Glomerular visceral epithelial cell (primary cell): ENCODE results near the gene FICD.

Source experiments
- DNase-seq: peaks from one replicate; pipeline ENCODE4 v3.0.0-alpha.2; 2016; ENCODE audit errors: extremely low spot score

FICD gene

GRCh38 chr12:108502922-108503321 is 12.2 kb upstream of the FICD start:
- DNase-seq = no peak

GRCh38 chr12:108505129-108505528 is 9.9 kb upstream of the FICD start:
- no peak for DNase-seq

GRCh38 chr12:108507971-108508642 is 7.0 kb upstream of the FICD start:
- peak; percentile 35 for DNase-seq

DNA sequence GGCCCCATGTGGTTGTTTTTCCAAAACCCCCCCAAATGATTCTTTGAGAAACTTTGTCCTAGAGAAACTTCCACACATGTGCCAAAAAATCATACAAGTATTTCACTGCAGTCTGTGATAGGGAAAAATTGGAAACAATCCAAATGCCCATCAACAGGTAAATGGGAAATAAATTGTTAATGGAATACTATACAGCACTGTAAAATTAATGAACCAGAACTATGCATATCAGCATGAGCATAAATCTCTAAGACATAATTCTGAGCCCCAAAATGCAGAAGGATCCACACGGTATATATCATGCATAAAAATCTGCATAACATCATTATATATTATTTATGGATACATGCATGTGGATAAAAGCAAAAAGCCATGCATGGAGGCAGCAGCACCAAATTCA is 5.3 kb upstream of the FICD start:
- no peak for DNase-seq

GRCh38 chr12:108510836-108511235 is 4.2 kb upstream of the FICD start:
- no peak for DNase-seq

GRCh38 chr12:108511633-108512540 is 3.2 kb upstream of the FICD start:
- peak; percentile 72 for DNase-seq

DNA sequence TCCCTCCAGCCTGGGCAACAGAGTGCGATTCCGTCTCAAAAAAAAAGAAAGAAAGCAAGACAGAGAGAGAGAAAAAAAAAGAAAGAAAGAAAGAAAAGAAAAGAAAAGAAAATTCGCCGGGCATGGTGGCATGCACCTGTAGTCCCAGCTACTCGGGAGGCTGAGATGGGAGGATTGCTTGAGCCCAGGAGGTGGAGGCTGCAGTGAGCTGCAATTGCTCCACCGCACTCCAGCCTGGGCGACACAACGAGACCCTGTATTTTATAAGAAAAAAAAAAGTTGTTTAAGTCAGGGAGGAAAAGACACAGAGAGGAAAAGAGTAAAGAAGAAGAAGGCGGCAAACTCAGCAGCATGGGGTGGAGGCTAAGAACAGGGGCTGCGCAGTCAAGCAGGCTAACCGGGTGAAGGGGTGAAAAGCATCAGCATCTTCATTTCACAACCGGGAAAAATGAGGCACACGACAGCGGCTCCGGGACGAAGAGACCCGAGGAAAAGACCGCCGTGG is 557 bp upstream of the FICD start:
- no peak for DNase-seq

- no peak for DNase-seq
Observed at GRCh38 chr12:108515916-108516315, 839 bp downstream of the FICD start.

DNA sequence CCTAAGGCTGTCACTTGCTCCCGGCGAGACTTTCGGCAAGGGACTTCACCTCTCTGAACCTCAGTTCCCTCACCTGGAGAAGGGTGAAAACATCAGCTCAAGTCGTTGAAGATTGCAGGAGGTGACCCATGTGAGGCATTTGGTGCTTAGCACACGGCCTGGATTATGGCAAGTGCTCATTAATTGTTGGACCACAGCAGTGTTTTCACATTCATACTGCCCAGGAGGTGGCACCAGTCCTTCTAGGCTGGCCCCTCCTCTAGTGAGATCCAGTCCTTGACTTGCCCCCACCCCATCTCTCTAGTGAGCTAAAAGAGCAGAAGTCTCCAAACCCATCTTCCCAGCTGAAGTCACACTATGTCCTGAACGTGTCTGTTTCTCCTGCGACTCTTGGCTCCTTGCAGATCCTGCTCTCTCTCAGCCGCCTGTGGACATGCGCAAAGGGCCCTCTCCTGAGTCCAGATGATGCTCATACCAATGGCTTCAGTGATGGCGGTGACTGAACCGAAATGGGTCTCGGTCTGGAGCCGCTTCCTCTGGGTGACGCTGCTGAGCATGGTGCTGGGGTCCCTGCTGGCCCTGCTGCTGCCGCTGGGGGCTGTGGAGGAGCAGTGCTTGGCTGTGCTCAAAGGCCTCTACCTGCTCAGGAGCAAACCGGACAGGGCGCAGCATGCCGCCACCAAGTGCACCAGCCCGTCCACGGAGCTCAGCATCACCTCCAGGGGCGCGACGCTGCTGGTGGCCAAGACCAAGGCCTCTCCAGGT is 1.6 kb downstream of the FICD start:
- peak; percentile 11 for DNase-seq

DNA sequence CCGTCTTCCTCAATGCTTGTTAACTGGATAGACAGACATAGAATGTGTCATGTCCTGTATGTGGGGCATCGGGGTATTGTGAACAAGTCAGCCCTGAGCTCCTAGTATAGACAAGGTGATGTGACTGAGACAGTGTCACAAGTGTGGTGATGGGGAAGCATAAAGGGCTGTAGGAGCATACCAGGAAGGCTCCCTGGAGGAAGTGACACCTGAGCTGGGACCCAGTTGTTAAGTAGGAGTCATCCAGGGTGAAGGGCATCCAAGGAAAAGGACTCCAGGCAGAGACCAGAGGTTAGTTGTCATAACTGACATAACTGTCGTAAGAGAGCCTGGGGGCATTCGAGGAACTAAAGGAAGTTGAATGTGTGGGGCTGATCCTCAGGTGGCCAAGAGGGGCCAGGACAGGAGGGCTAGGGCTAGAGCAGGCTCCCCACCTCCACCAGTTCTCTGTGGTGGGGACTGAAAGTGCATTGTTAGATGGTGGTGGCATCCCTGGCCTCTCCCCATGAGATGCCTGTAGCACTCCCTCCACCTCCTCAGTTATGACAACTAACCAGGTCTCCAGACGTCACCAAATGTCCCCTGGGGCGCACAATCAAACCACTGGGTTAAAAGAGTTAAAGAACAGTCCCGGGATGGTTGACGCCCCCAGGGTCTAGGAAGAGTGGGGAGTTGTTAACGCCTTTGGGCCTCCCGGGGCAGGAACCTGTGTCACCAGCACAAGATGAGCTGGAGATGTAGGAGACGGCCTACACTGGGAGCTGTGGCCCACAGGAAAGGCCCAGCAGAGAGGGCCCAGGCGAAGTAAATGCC is 2.4 kb downstream of the FICD start:
- DNase-seq = no peak

GRCh38 chr12:108518101-108518715 is 3.1 kb downstream of the FICD start:
- no peak for DNase-seq

DNA sequence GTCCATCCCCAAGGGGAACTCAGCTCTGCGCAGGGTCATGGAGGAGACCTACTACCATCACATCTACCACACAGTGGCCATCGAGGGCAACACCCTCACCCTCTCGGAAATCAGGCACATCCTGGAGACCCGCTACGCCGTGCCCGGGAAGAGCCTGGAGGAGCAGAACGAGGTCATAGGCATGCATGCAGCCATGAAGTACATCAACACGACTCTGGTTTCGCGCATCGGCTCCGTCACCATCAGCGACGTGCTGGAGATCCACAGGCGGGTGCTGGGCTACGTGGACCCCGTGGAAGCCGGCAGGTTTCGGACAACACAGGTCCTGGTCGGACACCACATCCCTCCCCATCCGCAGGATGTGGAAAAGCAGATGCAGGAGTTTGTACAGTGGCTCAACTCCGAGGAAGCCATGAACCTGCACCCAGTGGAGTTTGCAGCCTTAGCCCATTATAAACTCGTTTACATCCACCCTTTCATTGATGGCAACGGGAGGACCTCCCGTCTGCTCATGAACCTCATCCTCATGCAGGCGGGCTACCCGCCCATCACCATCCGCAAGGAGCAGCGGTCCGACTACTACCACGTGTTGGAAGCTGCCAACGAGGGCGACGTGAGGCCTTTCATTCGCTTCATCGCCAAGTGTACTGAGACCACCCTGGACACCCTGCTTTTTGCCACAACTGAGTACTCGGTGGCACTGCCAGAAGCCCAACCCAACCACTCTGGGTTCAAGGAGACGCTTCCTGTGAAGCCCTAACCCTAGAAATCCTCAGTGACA is 3.8 kb downstream of the FICD start:
- DNase-seq = no peak

DNA sequence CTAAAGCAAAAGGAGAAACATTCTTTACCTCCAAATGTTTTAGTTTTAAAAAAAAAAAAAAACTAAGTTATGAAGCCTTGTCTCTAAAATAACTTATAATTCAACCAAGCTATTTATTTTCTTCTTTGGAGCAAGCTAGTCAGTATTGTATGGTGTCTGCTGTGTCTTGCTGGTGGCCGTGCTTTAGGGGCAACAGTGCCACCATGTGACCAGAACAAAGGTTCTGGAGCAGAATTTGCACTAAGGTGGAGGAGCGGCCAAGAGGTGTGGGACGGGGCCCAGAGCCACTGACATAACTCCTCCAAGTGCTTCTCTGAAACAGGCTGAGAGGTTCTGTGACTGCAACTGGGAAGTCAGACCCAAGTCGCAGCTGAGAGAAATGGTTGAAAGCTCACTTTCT is 4.5 kb downstream of the FICD start:
- DNase-seq = no peak

GRCh38 chr12:108523365-108523764 is 8.3 kb downstream of the FICD start:
- DNase-seq = no peak

- DNase-seq = peak; percentile 46
Observed at GRCh38 chr12:108525681-108526080, 10.6 kb downstream of the FICD start.

DNA sequence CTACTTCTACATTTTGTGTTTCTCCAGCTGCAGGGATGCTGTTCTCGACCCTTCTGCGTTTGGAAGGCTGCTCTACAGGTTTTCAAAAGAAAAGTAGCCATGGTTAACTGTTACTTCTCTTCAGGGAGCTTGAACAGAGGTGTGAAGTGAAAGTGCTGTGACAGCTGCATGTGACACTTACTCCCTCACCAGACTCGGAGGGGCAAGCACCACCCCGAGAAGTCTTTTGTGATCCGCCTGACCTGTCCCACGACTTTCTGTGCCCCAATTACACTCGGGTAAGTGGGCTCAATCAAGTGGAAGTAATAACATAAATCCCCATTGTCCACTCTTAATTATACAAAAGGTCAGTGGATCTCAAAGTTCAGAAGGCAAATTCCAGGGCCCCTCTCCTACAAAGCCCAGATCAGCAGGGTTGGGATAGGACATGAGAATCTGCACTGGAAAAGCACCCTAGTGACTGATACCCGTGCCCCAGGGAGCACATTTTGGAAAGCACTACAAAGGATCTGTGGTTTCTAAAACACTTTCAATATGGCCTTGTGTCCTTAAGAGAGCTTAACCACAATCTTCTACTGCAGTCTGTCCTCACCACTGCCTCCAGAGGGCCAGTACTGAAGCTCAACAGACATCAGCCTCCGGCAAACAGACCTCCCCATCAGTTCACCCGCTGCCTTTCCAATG is 11.5 kb downstream of the FICD start:
- DNase-seq = no peak

DNA sequence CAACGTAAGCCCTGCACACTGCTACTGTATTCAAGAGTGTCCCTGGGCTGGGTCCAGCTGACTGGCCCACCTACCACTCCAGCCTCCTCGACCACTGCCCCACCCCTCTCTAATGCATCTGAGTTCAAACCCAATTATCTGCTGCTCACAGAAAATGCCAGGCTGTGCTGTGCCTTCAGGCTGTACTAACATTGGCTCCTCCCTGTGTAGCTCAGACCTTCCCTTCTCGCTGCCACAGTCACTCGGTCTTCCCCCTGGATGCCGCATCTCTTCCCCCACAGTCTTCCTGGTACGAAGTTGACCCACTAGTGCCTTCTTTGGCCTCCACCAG is 12.1 kb downstream of the FICD start:
- DNase-seq = no peak

GRCh38 chr12:108530161-108530560 is 15.1 kb downstream of the FICD start:
- DNase-seq = no peak

GRCh38 chr12:108531929-108532848 is 17.1 kb downstream of the FICD start:
- no peak for DNase-seq
